ENCODE measurements around the gene ARHGEF3.
A peak's percentile ranks its signal among the peaks of the same experiment; 100 is the strongest.

The ARHGEF3 gene, protein sequence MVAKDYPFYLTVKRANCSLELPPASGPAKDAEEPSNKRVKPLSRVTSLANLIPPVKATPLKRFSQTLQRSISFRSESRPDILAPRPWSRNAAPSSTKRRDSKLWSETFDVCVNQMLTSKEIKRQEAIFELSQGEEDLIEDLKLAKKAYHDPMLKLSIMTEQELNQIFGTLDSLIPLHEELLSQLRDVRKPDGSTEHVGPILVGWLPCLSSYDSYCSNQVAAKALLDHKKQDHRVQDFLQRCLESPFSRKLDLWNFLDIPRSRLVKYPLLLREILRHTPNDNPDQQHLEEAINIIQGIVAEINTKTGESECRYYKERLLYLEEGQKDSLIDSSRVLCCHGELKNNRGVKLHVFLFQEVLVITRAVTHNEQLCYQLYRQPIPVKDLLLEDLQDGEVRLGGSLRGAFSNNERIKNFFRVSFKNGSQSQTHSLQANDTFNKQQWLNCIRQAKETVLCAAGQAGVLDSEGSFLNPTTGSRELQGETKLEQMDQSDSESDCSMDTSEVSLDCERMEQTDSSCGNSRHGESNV

DNA sequence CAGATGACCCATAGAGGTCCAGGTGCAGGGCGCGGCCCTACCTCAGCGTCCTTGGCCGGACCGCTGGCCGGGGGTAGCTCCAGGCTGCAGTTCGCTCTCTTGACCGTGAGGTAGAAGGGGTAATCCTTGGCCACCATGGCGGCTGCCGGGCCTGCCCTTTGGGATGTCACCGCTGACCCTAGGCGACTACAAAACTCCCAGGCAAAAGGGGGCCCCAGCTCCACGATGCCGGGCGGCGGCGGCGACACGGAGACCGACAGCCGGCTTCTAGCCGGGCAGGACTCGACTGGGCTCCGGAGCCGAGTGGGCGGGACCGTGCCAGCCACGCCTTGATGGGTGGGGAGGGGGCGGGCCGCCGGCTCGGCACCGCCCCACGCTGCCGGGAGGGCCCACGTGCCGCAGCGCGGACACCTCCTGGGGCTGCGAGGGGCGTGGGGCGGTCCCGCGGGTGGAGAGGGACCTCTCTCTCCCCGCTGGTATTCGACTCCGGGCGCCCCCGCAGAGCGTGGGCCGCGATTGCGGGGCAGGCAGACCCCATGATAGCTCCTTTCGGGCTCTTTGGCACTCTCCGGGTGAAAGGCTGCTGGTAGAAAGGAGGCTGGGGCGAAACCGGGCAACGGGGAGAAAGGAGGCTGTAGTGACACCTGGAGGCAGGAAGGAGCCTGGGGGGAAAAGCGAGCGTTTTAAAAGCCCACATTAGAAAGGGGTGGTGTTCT, at the start of gene ARHGEF3:
TSS of gene ARHGEF3 (minus strand) at position 288 of the 716 bp plus-strand sequence. CDS start at position 137, 151 bp downstream.
- FAIRE-seq, result peak; percentile 65
- DNase-seq (ENCODE audit: insufficient read length, low spot score), result peak; percentile 81

DNA sequence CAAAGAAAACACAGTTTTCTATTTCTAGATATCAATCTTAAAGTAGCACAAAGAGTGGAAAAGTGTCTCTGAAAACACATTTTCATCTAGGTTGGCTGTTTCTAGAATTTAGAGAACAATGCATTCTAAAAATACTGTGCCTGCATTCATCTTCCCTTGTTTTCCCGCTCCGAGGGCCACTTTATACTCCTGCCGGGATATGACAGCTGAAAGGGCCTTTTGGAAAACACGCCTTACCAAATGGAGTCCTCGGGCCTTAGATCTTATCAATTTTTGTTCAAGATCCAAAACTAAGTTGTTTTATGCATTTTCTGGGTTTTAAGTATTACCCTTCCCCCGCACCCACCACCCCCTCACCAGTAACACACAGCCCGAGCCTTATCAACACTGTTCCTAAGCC, 47.9 kb upstream of the ARHGEF3 start:
- no peak for FAIRE-seq

DNA sequence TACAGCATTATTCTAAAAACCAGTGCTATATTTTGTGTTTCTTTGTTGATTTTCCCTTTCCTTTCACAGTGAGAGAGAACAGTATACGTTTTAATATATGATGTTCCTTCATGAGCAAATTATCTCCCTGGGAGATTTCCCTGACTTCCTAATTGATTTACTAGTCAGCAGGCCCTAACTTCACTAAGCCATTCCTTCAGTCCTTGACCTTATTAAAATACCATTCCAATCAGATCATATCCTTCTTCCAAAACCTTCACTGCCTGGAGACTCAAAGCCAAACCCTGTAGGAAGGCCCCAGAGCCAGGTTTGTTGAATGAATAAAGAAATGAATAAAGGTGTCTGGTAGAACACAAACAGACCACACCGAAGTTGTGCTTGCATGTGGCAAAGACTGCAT, 43.8 kb upstream of the ARHGEF3 start:
- no peak for FAIRE-seq
- no peak for DNase-seq (ENCODE audit: insufficient read length, low spot score)

More for the DNA sequence above, 47.9 kb upstream of the ARHGEF3 start:
- no peak for DNase-seq (ENCODE audit: insufficient read length, low spot score)

DNA sequence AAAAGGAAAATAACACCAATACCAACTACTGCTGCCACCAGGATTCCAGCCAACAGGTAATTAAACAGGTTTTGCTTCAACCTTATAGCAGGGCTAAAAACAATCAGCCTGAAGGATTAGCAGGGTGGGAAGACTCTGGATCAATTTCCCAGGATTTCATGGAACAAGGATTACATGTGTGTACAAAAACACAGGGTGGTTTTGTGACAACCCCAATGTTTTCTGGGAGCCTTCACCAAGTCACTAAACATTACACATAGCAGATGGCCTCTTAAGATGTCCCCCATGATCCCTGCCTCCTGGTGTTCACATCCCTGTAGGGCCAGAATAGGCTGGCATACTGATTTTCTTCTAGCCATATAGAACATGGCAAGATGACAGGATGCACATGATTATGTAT, 42.8 kb upstream of the ARHGEF3 start:
- no peak for FAIRE-seq
- DNase-seq (ENCODE audit: insufficient read length, low spot score), result no peak

DNA sequence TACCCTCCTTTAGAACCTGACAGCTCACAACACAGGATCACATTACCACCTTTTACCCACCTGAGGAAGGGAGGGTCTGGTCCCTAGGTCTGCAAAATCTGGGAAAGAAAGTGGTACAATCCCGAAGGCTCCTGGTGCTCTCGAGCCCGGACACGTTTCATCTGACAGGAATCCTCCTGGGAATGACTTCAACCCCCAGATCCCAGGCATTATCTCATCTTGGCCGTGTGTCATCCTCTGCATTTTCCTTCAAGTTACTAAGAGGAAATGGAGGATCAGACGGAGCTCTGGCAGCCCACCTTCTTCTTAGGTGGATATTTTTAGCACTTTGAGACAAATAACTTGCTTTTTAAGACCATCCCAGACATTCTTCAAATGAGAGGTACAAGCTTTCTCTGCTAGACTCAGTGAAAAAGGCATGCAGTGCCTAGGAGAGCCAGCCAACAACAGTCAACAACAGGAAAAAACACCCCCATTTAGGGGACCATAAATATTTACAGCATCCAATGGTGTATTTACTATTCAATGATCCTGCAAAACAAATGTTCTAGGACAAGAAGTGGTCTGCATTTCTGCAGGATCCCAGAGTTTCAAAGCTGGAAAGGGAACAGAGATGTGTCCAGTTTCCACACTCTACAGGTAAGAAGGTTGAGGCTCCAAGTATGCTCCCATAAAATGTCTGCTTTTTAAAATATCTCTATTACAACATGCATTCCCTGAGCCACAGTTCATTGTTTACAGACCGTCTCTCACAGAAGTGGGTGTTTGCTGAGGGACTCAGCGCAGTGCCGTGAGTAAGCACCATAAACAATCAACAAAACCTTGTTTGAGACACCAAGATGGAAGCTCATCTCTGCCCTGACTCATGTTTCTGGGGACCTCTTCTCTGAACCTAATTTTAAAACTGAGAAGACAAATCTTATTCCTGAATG, 38.3 kb upstream of the ARHGEF3 start:
- DNase-seq (ENCODE audit: insufficient read length, low spot score), result no peak
- no peak for FAIRE-seq

DNA sequence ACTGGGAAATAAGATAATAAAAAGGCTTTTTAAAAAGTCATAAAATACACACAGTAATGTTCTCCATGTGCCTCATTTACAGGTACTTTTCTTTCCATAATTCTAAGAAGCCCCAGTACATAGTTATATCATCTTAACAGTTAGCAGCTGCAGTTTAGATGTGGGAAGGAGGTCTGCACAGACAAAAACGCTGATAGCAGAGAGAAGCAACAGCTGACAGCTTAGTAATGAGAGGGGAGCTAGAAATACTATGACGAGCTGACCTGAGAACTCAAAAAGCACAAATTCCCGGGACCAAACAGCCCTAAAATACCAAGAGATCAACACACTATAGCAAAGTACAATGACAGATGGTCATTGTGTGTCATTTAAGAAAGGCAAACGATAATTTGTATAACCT, 36.7 kb upstream of the ARHGEF3 start:
- FAIRE-seq, result no peak
- DNase-seq (ENCODE audit: insufficient read length, low spot score), result no peak

DNA sequence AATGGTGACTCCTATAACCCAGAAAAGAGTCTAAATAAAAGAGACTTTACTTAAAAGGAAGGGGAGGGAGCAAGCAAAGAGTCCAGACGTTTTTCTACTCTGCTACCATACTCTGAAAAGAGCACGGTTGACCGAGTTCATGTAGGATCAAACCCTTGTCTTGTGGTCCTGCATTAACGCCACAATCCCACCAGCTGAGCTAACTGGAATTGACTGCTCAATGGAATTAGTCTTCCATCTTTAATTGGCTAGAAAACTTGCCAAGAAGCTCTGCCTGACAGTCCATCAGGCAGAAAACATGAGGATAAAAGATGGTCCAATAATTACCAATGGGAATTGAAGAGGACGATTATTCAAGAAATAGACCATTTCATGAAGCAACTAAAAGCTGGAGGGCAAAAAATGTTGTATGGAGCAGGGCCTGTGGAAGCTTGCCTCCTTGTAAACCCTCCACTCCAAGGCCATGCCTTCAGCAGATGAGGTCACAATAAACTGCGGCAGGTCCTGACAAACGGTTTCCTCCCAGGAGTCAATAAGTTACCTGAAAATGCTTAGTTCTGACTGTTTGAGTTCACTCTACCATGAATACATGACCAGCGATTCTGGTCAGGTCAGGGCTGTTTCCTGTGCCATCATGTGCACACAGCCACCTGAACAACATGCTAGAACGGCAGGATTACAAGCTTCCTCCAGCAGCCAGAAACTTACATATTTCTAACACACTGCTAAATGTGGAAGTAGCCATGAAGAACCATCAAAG, 35.6 kb upstream of the ARHGEF3 start:
- DNase-seq (ENCODE audit: insufficient read length, low spot score) (peak; percentile 30), FAIRE-seq (peak; percentile 84)

DNA sequence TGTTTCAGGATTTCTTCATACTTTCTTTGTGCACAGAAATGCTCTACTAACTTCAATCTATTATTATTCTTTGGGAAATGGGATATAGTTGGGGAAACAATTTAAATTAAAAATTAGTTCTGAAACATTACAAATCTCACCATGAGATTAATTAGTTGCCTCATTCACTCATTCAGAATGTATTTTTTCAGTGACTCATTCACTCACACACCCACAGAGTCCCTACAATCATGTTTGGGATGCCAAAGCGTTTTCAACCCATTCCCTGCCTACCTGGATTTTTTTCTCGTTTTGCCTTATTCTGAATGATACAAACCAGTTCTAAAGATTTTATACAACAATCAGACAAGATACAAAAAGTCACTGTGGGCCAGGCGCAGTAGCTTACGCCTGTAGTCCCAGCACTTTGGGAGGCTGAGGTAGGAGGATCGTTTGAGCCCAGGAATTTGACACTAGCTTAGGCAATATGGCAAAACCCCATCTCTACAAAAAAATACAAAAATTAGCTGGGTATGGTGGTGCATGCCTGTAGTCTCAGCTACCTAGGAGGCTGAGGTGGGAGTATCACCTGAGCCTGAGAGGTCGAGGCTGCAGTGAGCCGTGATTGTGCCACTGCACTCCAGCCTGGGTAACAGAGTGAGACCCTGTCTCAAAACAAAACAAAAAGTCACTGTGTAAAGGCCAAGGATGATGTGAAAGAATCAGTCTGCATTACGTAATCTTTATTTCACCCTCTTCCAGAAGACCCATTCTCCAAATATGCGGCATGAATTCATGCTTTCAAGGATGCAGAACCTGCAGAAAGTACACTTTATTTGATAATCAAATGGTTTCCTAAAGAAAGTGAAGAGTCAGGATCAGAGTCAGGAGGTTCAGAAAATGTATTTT, 34.8 kb upstream of the ARHGEF3 start:
- no peak for DNase-seq (ENCODE audit: insufficient read length, low spot score)
- no peak for FAIRE-seq

DNA sequence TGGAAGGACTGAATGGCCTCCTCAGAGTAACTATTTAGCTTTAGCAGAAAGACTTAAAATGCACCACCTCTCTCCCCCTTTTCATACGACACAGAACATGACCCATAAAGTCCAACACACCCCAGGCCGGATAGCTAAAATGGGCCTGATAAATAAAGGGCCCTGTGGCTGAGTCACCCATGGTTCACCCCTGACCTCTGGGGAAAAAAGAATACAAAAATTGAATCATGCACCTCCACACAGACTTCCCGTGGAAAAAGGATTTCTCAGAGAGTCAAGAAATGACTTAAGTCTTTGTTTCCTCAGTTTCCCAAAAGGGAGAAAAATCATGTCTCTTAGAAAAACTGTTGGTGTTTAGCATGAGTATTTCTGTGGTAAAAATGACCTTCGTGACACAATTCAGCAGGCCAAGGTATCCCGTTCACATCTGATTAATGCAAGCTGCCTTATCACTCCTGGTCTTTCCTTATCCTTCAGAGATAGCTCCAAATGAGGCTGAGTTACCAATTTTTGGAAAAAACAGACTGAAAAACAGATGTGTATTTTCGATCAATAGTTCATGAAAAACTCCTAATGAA, 34.0 kb upstream of the ARHGEF3 start:
- DNase-seq (ENCODE audit: insufficient read length, low spot score), result no peak
- FAIRE-seq, result no peak

DNA sequence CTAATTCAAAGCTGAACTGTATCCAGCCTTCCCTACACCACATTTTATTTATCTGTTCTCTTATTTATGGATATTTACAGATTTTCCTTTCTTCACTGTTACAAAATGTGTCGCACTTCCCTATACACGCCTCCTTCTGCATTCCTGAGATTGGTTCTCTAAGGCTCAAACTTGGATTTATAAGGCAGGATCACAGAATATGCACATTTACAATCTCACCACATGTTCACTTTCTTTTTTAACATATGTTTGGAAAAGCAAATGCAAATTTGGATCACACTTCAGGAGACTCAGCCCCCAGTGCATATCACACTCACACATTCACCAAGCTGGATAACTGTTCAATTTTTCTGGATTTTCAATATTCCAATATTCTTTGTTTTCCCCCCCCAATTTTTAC, 31.8 kb upstream of the ARHGEF3 start:
- FAIRE-seq, result no peak
- DNase-seq (ENCODE audit: insufficient read length, low spot score), result no peak

DNA sequence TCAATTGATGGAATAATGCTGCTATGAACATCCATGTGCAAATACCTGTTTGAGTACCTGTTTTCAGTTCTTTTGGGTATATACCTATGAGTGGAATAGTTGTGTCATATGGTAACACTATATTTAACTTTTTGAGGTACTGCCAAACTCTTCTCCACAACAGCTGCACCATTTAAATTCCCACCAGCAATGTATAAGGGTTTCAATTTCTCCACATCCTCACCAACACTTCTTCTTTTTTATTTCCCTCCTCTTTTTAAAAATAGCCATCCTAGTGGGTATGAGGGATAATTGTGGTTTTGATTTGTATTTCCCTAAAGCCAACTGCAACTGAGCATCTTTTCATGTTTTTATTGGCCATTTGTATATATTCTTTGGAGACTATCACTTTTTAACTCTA, 31.3 kb upstream of the ARHGEF3 start:
- DNase-seq (ENCODE audit: insufficient read length, low spot score), result no peak
- no peak for FAIRE-seq

DNA sequence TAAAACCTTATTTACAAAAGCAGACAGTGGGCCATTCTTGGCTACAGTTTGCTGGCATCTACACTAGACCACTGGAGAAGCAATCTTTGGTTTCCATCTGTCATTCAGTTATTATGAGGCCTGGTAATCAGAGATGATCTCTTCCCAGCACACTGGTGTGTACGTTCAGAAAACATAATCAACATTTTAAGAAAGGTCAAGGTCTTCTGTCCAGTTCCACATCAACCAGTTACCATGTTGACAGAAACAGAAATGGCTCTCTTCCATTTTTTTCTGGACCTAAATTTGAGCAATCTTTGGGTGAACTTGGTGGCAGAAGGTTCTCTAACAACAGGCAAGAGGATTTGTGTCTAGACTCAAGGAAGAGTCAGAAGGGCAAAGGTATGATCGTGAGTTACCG, 29.8 kb upstream of the ARHGEF3 start:
- FAIRE-seq (no peak), DNase-seq (ENCODE audit: insufficient read length, low spot score) (no peak)

DNA sequence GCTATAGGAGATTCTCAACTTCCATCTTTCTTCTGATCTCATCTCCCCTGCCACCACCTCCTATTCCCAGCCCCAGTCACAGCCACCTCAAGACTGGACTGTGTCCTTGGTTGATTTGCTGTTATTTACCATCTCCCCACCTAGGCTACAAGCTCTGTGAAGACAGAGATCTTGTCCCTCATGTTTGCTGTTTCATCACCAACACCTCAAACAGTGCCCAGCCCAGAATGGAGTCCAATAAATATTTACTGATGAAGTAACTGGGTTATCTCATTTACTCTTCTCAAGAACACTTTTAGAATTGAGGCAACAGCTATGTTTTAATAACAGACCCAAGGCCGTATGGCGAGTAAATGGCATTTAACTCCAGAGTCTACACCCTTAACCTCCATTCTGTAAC, 29.1 kb upstream of the ARHGEF3 start:
- FAIRE-seq (no peak), DNase-seq (ENCODE audit: insufficient read length, low spot score) (no peak)

DNA sequence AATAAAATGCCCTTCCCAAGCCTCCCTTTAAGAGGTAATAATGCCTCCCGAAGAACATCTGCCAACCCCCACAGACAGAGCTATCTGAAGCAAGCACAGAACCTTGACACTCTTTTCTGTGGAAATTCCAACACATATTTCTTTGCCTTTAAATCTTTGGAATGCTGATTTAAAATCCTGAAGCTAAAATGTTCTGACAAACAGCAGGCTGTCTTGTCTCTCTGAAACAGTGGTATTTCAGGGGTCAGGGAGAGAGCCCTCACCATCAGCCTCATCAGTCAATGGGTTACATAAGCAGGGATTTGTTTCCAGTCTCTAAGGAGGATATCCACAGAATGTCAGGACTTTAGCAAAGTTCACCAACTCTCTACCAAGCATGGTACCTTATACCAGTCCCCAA, 27.8 kb upstream of the ARHGEF3 start:
- no peak for FAIRE-seq
- DNase-seq (ENCODE audit: insufficient read length, low spot score), result no peak

DNA sequence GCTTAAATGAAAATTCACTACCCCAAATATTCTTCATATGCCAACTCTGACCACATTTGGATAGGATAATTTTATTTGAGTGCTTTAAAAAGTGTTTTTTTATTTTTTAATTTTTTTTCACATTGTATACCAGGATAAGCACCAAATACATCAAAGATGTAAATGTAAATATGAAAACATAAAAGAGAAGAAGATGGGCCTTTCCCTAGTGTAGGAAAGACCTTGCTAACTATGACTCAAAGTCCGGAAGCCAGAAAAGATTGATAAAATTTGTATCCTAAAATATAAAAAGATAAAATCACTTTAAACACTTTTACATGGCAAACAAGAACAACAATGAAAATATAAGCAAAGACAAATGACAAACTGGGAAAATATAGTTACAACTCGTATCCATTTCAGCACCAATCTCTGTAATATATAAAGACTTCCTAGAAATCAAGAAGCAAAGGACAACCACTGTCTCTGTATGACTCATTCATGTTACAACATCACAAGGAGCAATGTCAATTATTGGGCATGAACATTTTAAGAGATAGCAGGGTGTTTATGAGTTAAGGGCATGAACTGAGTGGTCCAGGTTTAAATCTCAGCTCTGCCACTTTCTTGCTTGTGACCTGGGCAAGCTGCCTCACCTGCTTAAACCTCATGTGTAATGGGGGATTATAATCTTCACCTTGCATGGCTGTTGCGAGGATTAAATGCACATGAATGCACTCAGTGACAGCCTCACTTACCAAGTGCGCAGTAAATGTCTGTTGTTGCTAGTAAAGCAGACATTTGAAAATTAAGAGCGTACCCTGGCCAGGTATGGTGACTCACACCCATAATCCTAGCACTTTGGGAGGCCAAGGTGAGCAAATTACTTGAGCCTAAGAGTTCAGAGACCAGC, 25.3 kb upstream of the ARHGEF3 start:
- DNase-seq (ENCODE audit: insufficient read length, low spot score) (no peak), FAIRE-seq (no peak)

DNA sequence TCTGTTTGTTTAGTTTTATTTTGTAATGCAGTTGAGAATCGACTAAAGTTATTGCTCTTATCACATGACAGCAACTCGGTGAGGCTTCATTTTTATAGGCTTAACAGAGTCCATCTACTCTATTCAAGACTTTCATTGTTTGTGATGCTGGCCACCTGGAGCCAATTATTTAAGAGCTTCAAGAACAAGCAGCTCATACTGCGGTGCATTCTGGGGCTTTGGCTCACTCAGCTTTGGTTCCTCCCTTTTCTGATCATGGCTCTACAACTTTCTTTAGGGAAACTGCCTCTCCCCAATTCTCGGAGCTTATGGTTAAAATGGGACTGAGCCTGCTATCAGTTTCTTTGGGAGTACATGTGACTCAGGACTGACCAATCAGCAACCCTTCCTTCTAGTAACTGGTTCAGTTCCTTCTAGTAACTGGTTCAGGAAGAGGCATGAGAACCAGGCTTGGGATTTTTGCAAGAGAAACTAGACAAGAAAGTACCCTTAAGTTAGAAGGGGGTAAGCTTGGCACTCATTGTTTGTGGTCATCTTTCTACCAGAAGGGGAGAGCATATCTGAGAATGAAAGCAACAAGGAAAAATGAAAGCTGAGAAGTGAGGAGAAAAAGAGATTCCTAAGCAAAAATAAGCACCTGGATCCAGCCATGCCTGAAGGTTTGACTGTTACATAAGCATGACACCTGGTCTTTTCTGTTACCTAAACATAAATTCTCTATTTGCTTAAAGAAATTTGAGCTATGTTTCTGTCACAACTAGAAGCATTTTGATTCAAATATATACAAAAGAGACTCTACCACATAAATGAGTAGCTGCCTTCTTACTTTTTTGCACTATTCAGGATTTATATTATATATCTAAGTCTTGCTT, 24.1 kb upstream of the ARHGEF3 start:
- FAIRE-seq (peak; percentile 58), DNase-seq (ENCODE audit: insufficient read length, low spot score) (no peak)

All from GM19239 (cell line).